ENCODE results near the gene STRIP2.
"Not testable (repeated sequence)": the region's sequence is repeated elsewhere in the genome, so short reads cannot be mapped to it uniquely, and the experiment has no call there.

STRIP2 gene

DNA sequence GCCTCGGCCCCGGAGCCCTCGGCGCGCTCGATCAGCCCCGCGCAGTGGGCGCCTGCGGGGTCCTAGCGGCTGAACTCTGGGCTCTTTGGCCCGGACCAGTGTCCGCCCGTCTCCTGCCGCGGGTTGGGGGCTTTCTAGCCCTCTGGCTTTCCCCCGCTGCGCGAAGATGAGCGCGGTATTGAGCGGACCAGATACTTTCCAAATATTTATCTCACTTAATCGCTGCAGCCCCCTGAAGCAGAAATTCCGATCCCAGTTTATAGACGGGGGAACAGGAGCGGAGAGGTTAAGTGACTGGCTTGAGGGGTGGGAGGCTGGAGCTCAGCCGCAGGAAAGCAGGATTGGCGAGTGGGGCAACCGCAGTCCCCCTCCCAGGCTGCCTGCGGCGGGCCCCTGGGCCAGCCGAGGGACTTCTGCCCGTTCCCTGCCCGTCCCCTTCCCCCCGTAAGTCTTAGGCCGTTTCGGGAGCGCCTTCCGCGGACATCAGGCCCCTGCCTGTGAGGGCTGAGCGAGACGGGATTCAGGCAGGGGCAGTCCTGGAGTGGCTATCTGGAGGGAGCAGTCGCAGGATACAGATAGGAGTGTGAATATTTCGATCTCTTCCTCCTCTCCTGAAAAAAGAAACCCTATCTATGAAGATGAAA lies 565 bp downstream of the STRIP2 start:
- Mint-ChIP-seq H3K36me3 (no peaks in the 10 kb centered on the region), H3K27ac (peak overlapping the region; percentile 76), H3K4me1 (peaks cover 40% of the 10 kb centered on the region), H3K9me3 (no peaks in the 10 kb centered on the region), H3K4me3 (peak overlapping the region; percentile 85), H3K27me3 (peaks cover 6% of the 10 kb centered on the region)
- DNase-seq: peak; percentile 34
- CTCF ChIA-PET: interaction anchor here (0.9 to 2.4 kb wide), 8 partner anchors 26 to 91 kb away, joined by 3 to 16 read pairs (median 5); no protein-coding TSS in a partner anchor

DNA sequence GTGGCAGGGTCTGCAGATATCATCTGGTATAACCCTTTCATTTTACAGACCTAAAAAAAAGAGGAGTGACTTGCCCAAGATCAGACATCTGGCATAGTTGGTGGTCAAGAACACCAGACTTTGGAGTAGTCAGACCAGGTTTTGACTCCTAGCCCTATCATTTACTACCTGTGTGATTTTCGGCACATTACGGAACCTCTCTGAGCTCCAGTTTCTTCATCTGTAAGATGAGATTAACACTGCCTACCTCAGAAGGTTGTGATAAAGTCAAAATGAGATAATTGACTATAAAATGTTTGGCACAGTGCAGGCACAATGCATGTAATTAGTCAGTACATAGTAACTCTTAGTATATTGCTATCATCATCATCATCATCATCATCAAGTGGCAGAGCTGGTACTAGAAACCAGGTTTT lies 1.2 kb downstream of the STRIP2 start:
- CTCF ChIA-PET: interaction anchor here (1.3 to 1.4 kb wide), 3 partner anchors 33 to 68 kb away, joined by 3 to 5 read pairs (median 3); no protein-coding TSS in a partner anchor
- Mint-ChIP-seq H3K9me3 (no peaks in the 10 kb centered on the region), H3K27ac (peak overlapping the region; percentile 76), H3K27me3 (peaks cover 6% of the 10 kb centered on the region), H3K4me3 (peak overlapping the region; percentile 85), H3K36me3 (peaks cover 4% of the 10 kb centered on the region), H3K4me1 (peaks cover 44% of the 10 kb centered on the region)
- no peak for DNase-seq

DNA sequence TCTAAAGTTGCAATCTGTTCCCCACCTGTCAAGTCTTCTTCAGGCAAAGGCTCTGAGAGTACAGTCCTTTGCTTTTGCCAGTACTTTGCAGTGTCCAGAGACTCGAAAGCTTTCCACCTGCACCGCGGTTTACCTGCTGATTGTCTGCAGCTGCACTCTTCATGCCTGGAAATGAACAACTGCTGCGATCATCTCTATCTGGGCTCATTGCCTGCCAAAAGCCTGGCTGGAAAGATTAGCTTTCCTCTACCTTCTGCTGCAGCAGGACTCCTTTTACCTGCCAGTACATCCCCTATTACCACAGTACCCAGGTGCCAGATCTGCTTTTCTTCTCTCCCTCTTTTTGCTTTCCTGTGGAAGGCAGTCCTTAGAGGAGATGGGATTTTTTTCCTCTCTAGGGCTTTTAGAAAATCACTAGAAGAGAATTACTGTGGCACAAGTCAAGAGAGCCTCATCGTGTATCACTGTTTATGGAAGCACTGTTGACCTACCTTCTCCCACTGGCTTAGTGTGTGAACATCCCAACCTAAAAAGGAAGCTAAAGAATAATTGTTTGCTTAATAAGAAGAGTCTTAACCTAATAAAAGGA lies 2.2 kb downstream of the STRIP2 start:
- H3K4me1 Mint-ChIP-seq: peaks cover 46% of the 10 kb centered on the region
- no peak for DNase-seq
- peaks cover 6% of the 10 kb centered on the region for H3K27me3 Mint-ChIP-seq
- H3K4me3 Mint-ChIP-seq: peak overlapping the region; percentile 36
- no peaks in the 10 kb centered on the region for H3K9me3 Mint-ChIP-seq
- peak overlapping the region; percentile 26 for H3K27ac Mint-ChIP-seq
- peaks cover 9% of the 10 kb centered on the region for H3K36me3 Mint-ChIP-seq
- CTCF ChIA-PET: interaction anchor here (1.1 to 1.4 kb wide), 4 partner anchors 34 to 218 kb away, joined by 3 to 5 read pairs (median 3); no protein-coding TSS in a partner anchor

DNA sequence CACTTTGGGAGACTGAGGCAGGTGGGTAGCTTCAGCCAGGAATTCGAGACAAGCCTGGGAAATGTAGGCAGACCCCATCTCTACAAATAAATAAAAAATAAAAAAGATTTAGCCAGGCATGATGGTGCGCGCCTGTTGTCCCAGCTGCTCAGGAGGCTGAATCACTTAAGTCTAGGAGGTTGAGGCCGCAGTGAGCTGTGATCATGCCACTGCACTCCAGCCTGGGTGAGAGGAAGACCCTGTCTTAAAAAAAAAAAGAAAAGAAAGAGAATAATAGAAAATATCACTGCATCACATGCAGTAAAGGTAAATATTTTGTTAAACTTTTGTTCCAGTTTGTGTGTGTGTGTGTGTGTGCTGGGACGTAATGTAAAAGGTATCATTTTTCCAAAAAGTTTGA lies 3.0 kb downstream of the STRIP2 start:
- no peak overlapping the region for H3K27ac Mint-ChIP-seq
- no peak overlapping the region for H3K4me3 Mint-ChIP-seq
- no peaks in the 10 kb centered on the region for H3K9me3 Mint-ChIP-seq
- peaks cover 9% of the 10 kb centered on the region for H3K36me3 Mint-ChIP-seq
- CTCF ChIA-PET: interaction anchor here (1.1 kb wide), 1 partner anchor 219 kb away, joined by 3 read pairs; no protein-coding TSS in a partner anchor
- DNase-seq: no peak
- peaks cover 6% of the 10 kb centered on the region for H3K27me3 Mint-ChIP-seq
- peaks cover 46% of the 10 kb centered on the region for H3K4me1 Mint-ChIP-seq

DNA sequence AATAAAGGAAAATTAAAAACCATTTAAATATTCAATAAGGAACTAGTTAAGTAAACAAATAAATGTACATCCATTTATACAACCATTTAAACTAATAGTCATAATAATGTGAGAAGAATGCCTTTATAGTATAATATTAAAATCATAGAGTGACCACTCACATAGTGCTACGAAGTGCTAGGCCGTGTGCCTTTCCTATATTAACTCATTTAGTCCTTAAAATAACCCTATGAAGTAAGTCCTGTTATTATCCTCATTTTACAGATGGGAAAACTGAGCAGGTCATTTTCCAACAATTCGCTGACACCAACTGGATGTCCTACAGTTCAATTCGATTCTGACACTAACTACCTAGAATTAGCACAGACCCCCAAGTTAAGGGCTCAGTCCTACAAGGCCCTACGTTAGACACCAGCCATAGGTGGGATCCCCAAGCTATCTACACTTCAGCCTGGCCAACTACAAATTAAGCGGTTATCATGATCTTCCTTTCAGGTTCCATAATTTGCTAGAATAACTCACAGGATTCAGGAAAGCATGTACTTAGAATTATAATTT lies 4.1 kb downstream of the STRIP2 start:
- H3K36me3 Mint-ChIP-seq: peaks cover 9% of the 10 kb centered on the region
- H3K4me1 Mint-ChIP-seq: peaks cover 38% of the 10 kb centered on the region
- no peak overlapping the region for H3K4me3 Mint-ChIP-seq
- no peak for DNase-seq
- CTCF ChIA-PET: interaction anchor here (1.2 to 1.8 kb wide), 7 partner anchors 31 to 224 kb away, joined by 3 to 12 read pairs (median 5); no protein-coding TSS in a partner anchor
- no peaks in the 10 kb centered on the region for H3K27me3 Mint-ChIP-seq
- no peaks in the 10 kb centered on the region for H3K9me3 Mint-ChIP-seq
- peak overlapping the region; percentile 49 for H3K27ac Mint-ChIP-seq

DNA sequence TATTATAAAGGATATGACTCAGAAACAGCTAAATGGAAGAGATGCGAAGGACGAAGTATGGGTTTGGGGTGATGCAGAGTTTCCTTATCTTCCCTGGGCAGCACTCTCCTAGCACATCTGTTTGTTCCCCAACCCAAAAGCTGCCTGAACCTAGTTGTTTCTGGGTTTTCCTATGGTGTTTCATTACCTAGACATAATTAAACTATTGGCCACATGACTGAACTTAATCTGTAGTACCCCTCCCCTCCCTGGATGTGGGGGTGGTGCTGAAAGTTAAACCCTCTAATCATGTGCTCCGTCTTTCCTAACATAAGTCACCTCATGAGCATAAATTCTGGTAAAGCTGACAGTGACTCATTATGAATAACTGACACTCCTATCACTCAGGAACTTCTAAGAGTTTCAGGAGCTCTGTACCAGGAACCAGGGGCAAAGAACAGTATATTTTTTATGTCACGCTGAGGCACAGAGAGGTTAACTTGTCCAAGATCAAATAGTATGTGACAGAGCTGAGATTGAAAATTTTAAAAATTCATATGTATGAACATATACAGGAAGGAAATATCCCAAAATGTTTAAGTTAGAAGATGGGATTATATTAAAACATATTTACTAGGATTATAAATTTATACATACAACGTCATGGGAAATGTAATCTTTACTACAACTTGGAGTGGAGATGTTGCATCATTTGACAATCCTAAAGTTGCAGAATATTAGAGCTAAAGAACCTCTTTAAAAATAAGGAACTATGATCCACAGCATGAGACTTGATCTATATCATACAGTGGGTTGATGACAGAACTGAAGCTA lies 4.8 kb downstream of the STRIP2 start:
- H3K4me3 Mint-ChIP-seq: no peak overlapping the region

DNA sequence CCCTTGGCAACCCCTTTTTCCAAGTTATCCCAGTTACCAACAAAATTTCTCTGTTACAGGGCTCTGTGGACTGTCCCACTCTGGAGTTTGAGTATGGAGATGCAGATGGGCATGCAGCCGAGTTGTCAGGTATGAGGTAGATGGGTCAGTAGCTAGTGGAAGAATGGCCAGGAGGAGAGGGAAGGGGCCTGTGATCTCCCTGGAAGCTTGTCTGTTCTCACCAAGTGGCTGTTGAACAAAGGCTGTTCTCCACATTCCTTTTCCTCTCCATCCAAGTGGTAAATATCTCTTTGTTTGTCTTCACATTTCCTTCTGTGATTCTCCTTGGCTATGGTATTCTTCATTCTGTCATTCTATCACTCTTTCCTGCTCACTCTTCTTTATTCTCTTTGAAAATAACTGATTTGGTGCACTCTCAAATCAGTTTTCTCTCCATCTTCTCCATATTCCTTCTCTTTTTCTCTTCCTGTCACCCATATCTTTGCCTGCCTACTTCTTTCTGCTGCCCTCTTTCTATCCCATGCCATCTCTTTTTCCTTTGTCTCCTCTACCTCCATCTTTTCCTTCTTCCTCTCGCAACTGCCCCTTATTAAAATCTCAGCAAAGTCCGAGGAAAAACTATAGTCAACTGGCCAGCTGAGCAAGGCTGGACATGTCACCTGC lies 5.9 kb downstream of the STRIP2 start:
- H3K27ac Mint-ChIP-seq: no peak overlapping the region
- CTCF ChIA-PET: interaction anchor here (0.8 to 1.8 kb wide), 9 partner anchors 30 to 276 kb away, joined by 3 to 12 read pairs (median 4); no protein-coding TSS in a partner anchor
- H3K27me3 Mint-ChIP-seq: no peaks in the 10 kb centered on the region
- H3K4me3 Mint-ChIP-seq: no peak overlapping the region
- DNase-seq: no peak
- H3K9me3 Mint-ChIP-seq: no peaks in the 10 kb centered on the region
- peaks cover 24% of the 10 kb centered on the region for H3K36me3 Mint-ChIP-seq
- H3K4me1 Mint-ChIP-seq: peaks cover 33% of the 10 kb centered on the region

More for the DNA sequence above, 4.8 kb downstream of the STRIP2 start:
- peaks cover 36% of the 10 kb centered on the region for H3K4me1 Mint-ChIP-seq
- H3K27me3 Mint-ChIP-seq: no peaks in the 10 kb centered on the region
- no peaks in the 10 kb centered on the region for H3K9me3 Mint-ChIP-seq
- CTCF ChIA-PET: interaction anchor here (1.0 to 1.8 kb wide), 9 partner anchors 31 to 224 kb away, joined by 3 to 12 read pairs (median 5); no protein-coding TSS in a partner anchor
- peak overlapping the region; percentile 56 for H3K27ac Mint-ChIP-seq
- peaks cover 15% of the 10 kb centered on the region for H3K36me3 Mint-ChIP-seq
- DNase-seq: peak; percentile 34

DNA sequence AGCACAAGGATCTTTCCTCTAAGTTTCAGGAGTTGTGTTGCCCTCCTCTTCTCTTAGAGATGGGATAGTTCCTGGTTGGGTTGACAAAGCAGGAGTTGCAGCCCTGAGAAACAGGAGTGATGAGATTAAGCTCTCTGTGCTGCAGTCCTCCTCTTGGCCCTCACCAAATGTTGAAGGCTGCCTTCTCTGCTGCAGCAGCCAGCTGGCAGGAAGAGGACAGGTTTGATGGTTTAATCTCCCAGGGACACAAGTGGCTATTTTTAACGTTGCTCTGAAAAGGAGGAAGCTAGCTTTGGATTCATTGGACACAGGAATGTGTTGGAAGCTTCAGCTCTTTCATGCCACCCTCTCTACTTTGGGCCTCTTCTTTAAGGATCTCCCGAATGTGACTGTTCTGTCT lies 9.4 kb downstream of the STRIP2 start:
- peaks cover 13% of the 10 kb centered on the region for H3K4me1 Mint-ChIP-seq
- peaks cover 7% of the 10 kb centered on the region for H3K9me3 Mint-ChIP-seq
- H3K27me3 Mint-ChIP-seq: no peaks in the 10 kb centered on the region
- no peak overlapping the region for H3K27ac Mint-ChIP-seq
- no peak for DNase-seq
- no peak overlapping the region for H3K4me3 Mint-ChIP-seq
- peaks cover 52% of the 10 kb centered on the region for H3K36me3 Mint-ChIP-seq
- CTCF ChIA-PET: interaction anchor here (1.6 to 1.7 kb wide), 2 partner anchors 10 to 28 kb away, joined by 3 to 5 read pairs; no protein-coding TSS in a partner anchor

DNA sequence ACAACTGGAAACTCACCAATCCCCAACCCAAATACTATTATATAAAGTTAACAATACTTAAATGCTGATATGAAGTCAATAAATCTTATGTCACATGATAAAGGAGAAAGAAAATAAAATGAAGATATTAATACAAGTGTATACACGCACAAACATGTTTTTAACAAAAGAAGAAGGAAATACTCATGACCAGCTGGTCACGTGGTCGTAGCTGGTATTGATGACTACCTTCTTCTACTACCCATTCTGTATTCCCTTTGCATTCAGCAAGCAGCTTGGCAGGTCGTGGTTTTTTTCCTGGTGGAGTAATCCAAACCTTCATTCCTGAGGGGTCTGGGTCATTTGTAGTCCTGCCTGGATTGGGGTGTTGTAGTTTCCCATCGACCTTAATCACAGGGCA lies 10.5 kb downstream of the STRIP2 start:
- DNase-seq, H3K4me1 Mint-ChIP-seq, H3K27ac Mint-ChIP-seq, H3K27me3 Mint-ChIP-seq, CTCF ChIA-PET, H3K4me3 Mint-ChIP-seq: not testable (repeated sequence)
- H3K36me3 Mint-ChIP-seq: peaks cover 64% of the 10 kb centered on the region
- peaks cover 13% of the 10 kb centered on the region for H3K9me3 Mint-ChIP-seq

DNA sequence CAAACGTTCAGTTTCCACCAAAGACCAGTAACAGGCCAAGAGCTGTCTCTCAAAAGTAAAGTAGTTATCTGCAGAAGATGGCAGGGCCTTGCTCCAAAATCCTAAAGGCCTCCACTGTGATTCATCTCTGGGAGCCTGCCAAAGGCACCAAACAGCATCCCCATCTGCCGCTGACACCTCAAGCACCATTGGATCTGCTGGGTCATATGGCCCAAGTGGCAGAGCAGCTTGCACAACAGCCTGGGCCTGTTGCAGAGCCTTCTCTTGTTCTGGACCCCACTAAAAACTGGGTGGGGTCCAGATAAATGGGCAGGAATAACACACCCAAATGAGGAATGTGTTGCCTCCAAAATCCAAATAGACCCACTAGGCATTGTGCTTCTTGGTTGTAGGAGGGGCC lies 12.7 kb downstream of the STRIP2 start:
- peaks cover 61% of the 10 kb centered on the region for H3K36me3 Mint-ChIP-seq
- peaks cover 13% of the 10 kb centered on the region for H3K9me3 Mint-ChIP-seq
- H3K4me1 Mint-ChIP-seq, H3K27ac Mint-ChIP-seq, CTCF ChIA-PET, H3K27me3 Mint-ChIP-seq, DNase-seq, H3K4me3 Mint-ChIP-seq: not testable (repeated sequence)

DNA sequence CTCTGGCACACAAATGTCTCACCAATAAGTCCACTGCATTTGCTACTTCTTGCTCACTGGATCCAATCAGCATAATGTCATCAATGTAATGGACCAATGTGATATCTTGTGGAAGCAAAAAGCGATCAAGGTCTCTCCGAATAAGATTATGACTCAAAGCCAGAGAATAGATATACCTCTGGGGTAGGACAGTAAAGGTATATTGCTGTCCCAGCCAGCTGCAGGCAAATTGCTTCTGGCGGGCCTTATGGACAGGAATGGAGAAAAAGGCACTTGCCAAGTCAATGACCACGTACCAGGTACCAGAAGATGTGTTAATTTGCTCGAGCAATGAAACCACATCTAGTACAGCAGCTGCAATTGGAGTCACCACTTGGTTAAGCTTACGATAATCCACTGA lies 13.2 kb downstream of the STRIP2 start:
- DNase-seq, H3K27ac Mint-ChIP-seq, H3K4me3 Mint-ChIP-seq, H3K4me1 Mint-ChIP-seq, H3K27me3 Mint-ChIP-seq: not testable (repeated sequence)
- Mint-ChIP-seq H3K36me3 (peaks cover 61% of the 10 kb centered on the region), H3K9me3 (peaks cover 13% of the 10 kb centered on the region)
- CTCF ChIA-PET: interaction anchor here (1.3 kb wide), 1 partner anchor 15 kb away, joined by 3 read pairs; no protein-coding TSS in a partner anchor

DNA sequence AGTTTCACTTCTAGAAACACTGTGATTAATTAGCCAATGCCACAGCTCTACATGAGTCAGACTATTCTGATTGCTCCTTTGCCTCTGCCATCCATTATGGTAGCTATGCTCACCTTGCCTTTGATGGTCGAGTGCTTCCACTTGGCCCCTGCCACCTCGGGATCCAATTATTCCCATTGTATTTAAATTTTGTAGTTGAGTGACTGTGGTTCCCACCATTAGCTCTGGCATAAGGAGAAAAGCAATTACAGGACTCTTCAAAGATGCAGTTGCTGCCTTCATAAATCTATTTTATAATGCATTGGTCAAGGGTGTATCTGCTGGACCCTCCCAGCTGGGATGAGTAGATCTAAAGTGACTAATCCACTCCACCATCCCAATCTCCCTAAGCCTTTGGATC lies 14.4 kb downstream of the STRIP2 start:
- H3K4me3 Mint-ChIP-seq, H3K4me1 Mint-ChIP-seq, H3K27me3 Mint-ChIP-seq, H3K27ac Mint-ChIP-seq, DNase-seq: not testable (repeated sequence)
- CTCF ChIA-PET: interaction anchor here (1.3 to 1.4 kb wide), 2 partner anchors 14 to 15 kb away, joined by 3 to 5 read pairs; partner anchors contain the start of gene STRIP2
- H3K9me3 Mint-ChIP-seq: peaks cover 13% of the 10 kb centered on the region
- peaks cover 59% of the 10 kb centered on the region for H3K36me3 Mint-ChIP-seq

DNA sequence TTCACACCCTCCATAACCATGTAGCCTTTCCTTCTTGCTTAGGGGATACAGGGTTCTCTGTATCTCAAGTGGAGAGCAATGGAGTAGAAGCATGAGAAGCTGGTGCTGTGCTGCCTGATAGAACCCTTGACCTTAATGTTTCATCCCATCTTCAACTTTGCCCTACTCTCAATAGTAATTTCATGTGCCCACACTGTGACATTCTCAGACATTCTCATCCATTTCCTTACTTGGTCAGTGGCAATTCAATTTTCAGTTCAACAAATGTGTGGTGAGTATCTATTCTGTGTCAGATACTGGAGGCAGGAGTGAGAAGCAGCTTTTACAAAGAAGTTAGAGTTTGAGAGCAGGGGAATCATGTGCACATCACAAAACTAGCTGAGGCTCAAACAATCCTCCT lies 16.1 kb downstream of the STRIP2 start:
- Mint-ChIP-seq H3K27ac (no peak overlapping the region), H3K27me3 (no peaks in the 10 kb centered on the region), H3K36me3 (peaks cover 49% of the 10 kb centered on the region), H3K4me1 (no peaks in the 10 kb centered on the region), H3K9me3 (peaks cover 13% of the 10 kb centered on the region), H3K4me3 (no peak overlapping the region)
- no peak for DNase-seq
- CTCF ChIA-PET: interaction anchor here (1.0 to 1.3 kb wide), 2 partner anchors 21 to 82 kb away, joined by 3 read pairs; no protein-coding TSS in a partner anchor
